GM19025 (cell line): ENCODE measurements around the gene SART1.
"Not testable (repeated sequence)": the region's sequence is repeated elsewhere in the genome, so short reads cannot be mapped to it uniquely, and the experiment has no call there.

Experiments used
- ATAC-seq: cut with Tn5 transposase; IDR thresholded peaks from one replicate; pipeline ENCODE4 v1.9.1; 2021; ENCODE audit warnings: mild to moderate bottlenecking, low read depth, moderate library complexity; ENCODE audit not compliant: unreplicated experiment

The SART1 gene

GRCh38 chr11:66014804-66015453 lies 53.4 kb downstream of the SART1 start:
- no peak for ATAC-seq

- ATAC-seq: no peak
These were observed 53.9 kb downstream of the SART1 start for GRCh38 chr11:66015454-66015881.

DNA sequence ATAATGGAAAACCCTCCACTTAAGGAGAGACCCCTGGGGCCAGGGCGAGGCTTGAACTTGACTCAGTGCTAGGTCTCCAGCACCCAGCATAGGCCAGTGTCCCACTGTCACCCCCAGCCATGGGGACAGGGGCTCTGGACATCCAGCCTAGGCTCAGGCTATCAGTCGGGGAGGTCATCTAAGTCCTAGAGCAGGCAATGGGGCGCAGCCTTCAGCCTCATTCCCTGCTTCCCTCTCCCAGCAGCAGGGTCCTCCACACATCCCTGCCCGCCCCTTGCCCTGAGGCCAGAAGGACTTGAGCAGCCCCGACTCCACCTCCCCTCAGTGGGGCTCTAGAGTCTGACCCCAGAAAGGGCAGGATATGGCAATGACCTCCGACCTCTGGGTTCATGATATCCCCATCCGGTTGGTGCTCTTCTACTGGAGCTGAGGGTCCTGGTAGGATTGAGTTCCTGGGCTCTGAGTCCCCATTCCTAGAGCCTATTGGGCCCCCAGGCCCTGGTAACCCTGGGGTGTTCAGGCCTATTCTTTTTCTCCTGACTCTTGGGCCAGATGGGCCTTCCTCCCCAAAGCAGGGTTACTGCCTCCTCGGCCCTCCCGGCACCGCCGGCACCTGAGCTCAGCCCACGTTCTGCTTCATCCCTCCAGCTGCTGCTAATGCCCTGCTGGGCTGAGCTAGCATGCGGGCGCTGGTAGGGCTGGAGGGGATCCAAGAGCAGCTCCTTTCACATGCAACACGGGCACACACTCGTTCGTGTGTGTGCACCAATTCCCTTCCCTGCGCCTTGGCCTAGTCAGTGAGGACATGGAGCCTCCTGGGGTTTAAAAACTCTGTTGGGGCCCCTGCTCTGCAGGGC lies 54.6 kb downstream of the SART1 start:
- no peak for ATAC-seq

DNA sequence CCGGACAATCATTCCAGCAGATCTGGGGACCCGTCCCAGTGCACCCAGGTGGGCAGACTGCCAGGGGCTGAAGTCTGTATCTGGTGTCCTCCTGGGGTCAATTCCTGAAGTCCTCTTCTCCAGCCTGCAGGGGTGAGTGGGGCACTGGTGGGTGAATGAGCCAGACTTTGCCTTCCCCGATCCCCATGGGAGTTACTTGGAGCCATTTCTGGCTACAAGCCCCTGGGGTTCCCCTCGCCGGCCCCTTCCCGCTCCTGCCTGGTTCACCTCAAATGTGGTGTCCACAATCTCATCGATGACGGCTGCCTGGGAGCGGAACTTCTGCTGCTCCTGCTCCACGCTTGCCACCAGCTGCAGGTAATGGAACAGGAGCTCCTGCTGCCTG lies 55.3 kb downstream of the SART1 start:
- no peak for ATAC-seq

- no peak for ATAC-seq
These were observed 55.8 kb downstream of the SART1 start for GRCh38 chr11:66017321-66017720.

DNA sequence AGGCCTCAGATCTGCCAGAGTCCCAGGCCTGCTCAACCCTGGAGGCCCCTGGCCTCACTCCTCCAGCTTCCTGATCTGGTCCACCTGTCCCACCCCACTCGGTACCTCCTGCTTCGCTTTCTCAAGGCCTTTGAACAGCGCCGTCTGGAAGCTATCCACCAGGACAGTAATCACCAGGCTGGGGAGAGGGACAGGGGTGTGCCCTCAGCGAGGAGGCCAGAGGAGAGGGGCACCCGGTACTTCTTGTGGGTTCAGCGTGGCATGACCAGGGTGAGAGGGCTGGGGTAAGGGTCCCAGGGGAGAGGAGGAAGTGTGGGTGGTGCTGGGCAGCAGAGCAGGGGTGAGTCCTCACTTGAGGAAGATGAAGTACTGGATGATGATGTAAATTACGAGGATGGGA lies 58.7 kb downstream of the SART1 start:
- ATAC-seq: no peak

- no peak for ATAC-seq
These were observed 59.3 kb downstream of the SART1 start for GRCh38 chr11:66020618-66021357.

- ATAC-seq: no peak
These were observed 61.1 kb downstream of the SART1 start for GRCh38 chr11:66022401-66023185.

DNA sequence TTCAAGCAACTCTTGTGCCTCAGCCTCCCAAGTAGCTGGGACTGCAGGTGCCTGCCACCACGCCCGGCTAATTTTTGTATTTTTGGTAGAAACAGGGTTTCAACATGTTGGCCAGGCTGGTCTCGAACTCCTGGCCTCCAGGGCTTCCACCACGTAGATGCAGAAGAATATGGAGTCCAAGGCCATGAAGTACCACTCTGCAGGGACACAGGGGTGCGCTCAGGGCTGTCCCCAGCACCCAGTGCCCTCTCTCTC lies 61.6 kb downstream of the SART1 start:
- not testable (repeated sequence) for ATAC-seq

DNA sequence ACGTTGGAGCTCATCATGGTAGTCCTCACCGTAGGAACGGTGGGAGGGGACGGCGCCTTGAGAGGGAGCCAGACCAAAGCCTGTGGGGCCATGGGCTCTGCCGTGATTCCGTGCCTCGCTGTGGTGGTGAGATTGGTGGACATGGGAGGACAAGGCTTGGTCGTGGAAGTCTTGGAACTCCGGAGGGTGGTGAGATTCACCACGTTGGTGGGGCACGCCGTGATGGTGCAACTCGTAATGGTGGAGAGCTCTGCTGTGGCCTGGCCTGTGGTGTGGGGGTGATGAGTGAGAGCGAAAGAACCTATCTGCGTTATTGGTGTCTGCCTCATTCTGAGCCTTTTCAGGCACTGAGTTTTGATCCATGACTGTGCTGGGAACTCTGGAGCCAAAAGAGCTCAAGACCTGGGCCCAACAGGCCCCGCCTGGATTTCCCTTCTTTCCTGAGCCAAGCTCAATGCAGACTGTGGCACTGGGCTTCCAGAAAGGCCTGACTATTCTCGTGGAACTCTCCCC lies 64.5 kb downstream of the SART1 start, which contains the start of gene CATSPER1:
Gene CATSPER1 (minus strand): TSS at position 463 of the 513 bp plus-strand sequence. CDS start 100 bp downstream, at position 363.
- no peak for ATAC-seq
